HG02798 (cell line): ENCODE measurements around the gene GRHL1.

Experiments used
- ATAC-seq: cut with Tn5 transposase; IDR thresholded peaks from one replicate; pipeline ENCODE4 v1.9.1; 2021; ENCODE audit warnings: mild to moderate bottlenecking; ENCODE audit not compliant: unreplicated experiment, poor library complexity

Gene GRHL1

GRCh38 chr2:9990736-9991135, 39.2 kb downstream of the GRHL1 start:
- no peak for ATAC-seq

- ATAC-seq, result no peak
Measured at GRCh38 chr2:9991221-9991620, 39.7 kb downstream of the GRHL1 start.

GRCh38 chr2:9991829-9992273, 40.4 kb downstream of the GRHL1 start:
- ATAC-seq, result no peak

- ATAC-seq, result no peak
Measured at GRCh38 chr2:9992427-9993187, 41.1 kb downstream of the GRHL1 start.

- ATAC-seq, result no peak
Measured at GRCh38 chr2:9993488-9994165, 42.1 kb downstream of the GRHL1 start.

GRCh38 chr2:9994462-9994861, 43.0 kb downstream of the GRHL1 start:
- no peak for ATAC-seq

- no peak for ATAC-seq
Measured at GRCh38 chr2:9995059-9995458, 43.6 kb downstream of the GRHL1 start.

GRCh38 chr2:9996321-9996720, 44.8 kb downstream of the GRHL1 start:
- ATAC-seq, result no peak

- no peak for ATAC-seq
Measured at GRCh38 chr2:9997936-9998335, 46.4 kb downstream of the GRHL1 start.

GRCh38 chr2:9998916-9999654, 47.6 kb downstream of the GRHL1 start:
- ATAC-seq, result no peak

- no peak for ATAC-seq
Measured at GRCh38 chr2:9999693-10000092, 48.2 kb downstream of the GRHL1 start.

- no peak for ATAC-seq
Measured at GRCh38 chr2:10000541-10000940, 49.0 kb downstream of the GRHL1 start.

GRCh38 chr2:10001586-10001985, 50.1 kb downstream of the GRHL1 start:
- no peak for ATAC-seq

- no peak for ATAC-seq
Measured at GRCh38 chr2:10002109-10002508, 50.6 kb downstream of the GRHL1 start.

- no peak for ATAC-seq
Measured at GRCh38 chr2:10002681-10003080, 51.2 kb downstream of the GRHL1 start.

GRCh38 chr2:10003206-10004125, 52.0 kb downstream of the GRHL1 start:
- ATAC-seq, result no peak

GRCh38 chr2:10004401-10004800, 52.9 kb downstream of the GRHL1 start:
- ATAC-seq, result no peak

GRCh38 chr2:10004836-10005235, 53.3 kb downstream of the GRHL1 start:
- no peak for ATAC-seq

- no peak for ATAC-seq
Measured at GRCh38 chr2:10005461-10006235, 54.2 kb downstream of the GRHL1 start.
